ENCODE results near the gene WAPL. TPM values are rescaled to one million over a fixed set of nuclear protein-coding genes. Genes with fewer than 3 reads are reported as not detected.
"Not testable (repeated sequence)": the region's sequence is repeated elsewhere in the genome, so short reads cannot be mapped to it uniquely, and the experiment has no call there.

The WAPL gene
- polyA plus RNA-seq, 1 experiment: 24.5 TPM

DNA sequence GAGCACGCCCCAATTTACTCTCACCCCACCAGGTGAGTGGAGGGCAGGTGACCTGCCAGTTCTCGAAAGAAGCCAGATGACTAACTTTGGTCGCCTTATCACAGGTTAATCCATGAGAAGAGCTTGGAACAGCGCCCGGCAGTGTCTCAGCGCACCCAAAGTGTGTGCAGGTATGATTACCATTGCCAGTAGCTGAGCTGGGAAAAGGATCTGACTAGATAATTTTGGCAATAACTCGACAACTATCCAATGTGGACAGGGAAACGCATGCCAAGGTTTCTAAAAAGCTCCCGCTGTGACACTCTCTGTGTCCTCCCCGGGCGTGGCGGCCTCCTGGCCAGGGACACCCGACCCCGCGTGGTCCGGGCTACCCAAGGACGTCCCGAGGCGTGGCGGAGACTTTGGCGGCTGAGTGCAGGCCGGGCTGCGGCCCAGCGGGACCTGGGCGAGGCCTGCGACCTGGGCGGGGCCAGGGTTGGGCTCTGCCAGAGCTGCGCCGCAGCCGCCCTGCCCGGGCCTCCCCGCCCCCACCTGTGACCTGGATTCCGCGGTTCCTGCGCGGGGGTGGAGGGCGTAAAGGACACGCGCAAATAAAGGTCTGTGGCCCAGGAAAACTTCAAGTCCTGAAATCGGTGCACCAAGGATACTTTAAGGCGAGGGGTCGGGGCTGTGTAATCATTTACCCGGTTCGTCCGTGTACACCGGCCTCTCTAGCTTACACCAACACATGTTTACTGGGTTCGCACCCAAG lies 13.7 kb upstream of the WAPL start:
- ChIA-PET CTCF (no interaction called here), POLR2A (no interaction called here)
- no peak overlapping the region for H3K27ac ChIP-seq (ENCODE audit: low read depth, low read length)
- no peak for DNase-seq (ENCODE audit: low read depth, low spot score)
- H3K9me3 ChIP-seq (ENCODE audit: control insufficient read depth, insufficient read depth, low read length): peaks cover 6% of the 10 kb centered on the region; the same call in 1 of the 2 replicates
- H3K4me3 ChIP-seq (ENCODE audit: low read depth, low read length): peak overlapping the region; percentile 51
- H3K27me3 ChIP-seq (ENCODE audit: control insufficient read depth, insufficient read depth, low read length): peaks cover 4% of the 10 kb centered on the region
- TF ChIP-seq, protein P1, sequence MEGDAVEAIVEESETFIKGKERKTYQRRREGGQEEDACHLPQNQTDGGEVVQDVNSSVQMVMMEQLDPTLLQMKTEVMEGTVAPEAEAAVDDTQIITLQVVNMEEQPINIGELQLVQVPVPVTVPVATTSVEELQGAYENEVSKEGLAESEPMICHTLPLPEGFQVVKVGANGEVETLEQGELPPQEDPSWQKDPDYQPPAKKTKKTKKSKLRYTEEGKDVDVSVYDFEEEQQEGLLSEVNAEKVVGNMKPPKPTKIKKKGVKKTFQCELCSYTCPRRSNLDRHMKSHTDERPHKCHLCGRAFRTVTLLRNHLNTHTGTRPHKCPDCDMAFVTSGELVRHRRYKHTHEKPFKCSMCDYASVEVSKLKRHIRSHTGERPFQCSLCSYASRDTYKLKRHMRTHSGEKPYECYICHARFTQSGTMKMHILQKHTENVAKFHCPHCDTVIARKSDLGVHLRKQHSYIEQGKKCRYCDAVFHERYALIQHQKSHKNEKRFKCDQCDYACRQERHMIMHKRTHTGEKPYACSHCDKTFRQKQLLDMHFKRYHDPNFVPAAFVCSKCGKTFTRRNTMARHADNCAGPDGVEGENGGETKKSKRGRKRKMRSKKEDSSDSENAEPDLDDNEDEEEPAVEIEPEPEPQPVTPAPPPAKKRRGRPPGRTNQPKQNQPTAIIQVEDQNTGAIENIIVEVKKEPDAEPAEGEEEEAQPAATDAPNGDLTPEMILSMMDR (IDR thresholded peaks at IDR 0.05; ENCODE audit: low read depth, low read length): no peak

DNA sequence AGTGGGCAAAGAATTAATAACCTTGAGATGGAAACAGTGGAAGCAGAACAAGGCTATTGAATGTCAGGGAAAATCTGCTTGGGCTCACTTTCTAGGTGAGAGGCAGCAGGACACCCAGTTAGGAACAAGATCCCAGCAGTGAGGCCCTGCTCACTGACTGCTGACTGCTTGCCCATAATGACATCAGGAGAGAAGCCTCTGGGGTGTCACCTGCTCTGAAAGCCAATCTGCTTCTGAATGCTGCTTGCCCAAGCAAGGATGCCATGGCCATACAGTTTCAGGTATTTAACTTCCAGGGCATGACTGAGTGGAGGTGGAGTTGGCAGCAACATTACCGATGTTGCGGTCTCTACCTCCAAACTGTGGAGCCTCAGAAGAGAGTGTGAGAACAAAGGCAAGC lies 11.7 kb upstream of the WAPL start:
- TF ChIP-seq, protein P1 (IDR thresholded peaks at IDR 0.05; ENCODE audit: low read depth, low read length): no peak
- Histone ChIP-seq H3K9me3 (ENCODE audit: control insufficient read depth, insufficient read depth, low read length) (peaks cover 6% of the 10 kb centered on the region; the same call in 1 of the 2 replicates), H3K27me3 (ENCODE audit: control insufficient read depth, insufficient read depth, low read length) (peaks cover 4% of the 10 kb centered on the region), H3K27ac (ENCODE audit: low read depth, low read length) (no peak overlapping the region), H3K4me3 (ENCODE audit: low read depth, low read length) (no peak overlapping the region)
- ChIA-PET POLR2A (no interaction called here), CTCF (no interaction called here)
- no peak for DNase-seq (ENCODE audit: low read depth, low spot score)

DNA sequence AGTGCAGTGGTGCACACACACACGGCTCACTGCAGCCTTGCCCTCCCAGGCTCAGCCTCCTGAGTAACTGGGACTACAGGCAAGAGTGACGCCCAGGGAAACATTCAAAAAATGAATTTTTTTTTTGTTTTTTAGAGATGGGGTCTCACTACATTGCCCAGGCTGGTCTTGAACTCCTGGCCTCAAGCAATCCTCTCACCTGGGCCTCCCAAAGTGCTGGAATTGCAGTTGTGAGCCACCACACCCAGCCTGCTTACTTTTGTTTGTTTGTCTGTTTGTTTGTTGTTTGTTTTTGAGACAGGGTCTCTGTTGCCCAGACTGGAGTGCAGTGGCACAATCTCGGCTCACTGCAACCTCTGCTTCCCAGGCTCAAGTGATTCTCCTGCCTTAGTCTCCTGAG lies 7.1 kb upstream of the WAPL start:
- H3K27me3 ChIP-seq (ENCODE audit: control insufficient read depth, insufficient read depth, low read length); H3K27ac ChIP-seq (ENCODE audit: low read depth, low read length); H3K4me3 ChIP-seq (ENCODE audit: low read depth, low read length); H3K9me3 ChIP-seq (ENCODE audit: control insufficient read depth, insufficient read depth, low read length); POLR2A ChIA-PET; DNase-seq (ENCODE audit: low read depth, low spot score): not testable (repeated sequence)
- CTCF ChIA-PET: interaction anchor here (0.8 to 1.5 kb wide), 5 partner anchors 56 to 156 kb away, joined by 3 to 6 read pairs (median 4); no protein-coding TSS in a partner anchor

DNA sequence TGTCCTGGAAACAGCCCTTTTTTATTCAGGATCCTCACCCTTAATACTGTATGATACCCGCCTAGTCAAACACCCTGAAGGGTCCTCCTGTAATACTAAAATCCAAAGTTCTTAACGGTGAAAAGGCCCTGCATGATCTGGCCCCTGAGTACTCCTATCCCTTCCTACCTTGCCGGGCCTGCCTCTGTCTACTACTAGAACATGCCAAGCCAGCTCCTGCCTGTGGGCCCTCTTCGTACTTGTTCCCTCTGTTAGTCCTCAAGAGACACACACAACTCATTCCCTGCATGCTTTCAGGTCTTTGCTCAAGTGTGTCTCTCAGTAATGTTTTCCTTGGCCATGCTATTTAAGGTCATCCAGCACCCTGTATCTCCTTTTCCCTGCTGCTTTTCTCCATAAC lies 5.0 kb upstream of the WAPL start:
- no peak overlapping the region for H3K27ac ChIP-seq (ENCODE audit: low read depth, low read length)
- H3K4me3 ChIP-seq (ENCODE audit: low read depth, low read length): no peak overlapping the region
- ChIA-PET CTCF (no interaction called here), POLR2A (no interaction called here)
- H3K27me3 ChIP-seq (ENCODE audit: control insufficient read depth, insufficient read depth, low read length): no peaks in the 10 kb centered on the region
- H3K9me3 ChIP-seq (ENCODE audit: control insufficient read depth, insufficient read depth, low read length): no peaks in the 10 kb centered on the region
- TF ChIP-seq, protein P1 (IDR thresholded peaks at IDR 0.05; ENCODE audit: low read depth, low read length): no peak
- no peak for DNase-seq (ENCODE audit: low read depth, low spot score)

DNA sequence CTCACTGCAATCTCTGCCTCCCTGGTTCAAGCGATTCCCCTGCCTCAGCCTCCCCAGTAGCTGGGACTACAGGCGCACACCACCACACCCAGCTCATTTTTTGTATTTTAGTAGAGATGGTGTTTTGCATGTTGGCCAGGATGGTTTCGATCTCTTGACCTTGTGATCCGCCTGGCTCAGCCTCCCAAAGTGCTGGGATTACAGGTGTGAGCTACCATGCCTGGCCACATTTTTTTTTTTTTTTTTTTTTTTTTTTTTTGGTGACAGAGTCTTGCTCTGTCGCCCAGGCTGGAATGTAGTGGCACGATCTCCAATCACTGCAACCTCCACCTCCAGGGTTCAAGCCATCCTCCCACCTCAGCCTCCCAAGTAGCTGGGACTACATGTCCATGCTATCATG lies 4.1 kb upstream of the WAPL start:
- H3K4me3 ChIP-seq (ENCODE audit: low read depth, low read length); H3K27me3 ChIP-seq (ENCODE audit: control insufficient read depth, insufficient read depth, low read length); CTCF ChIA-PET; DNase-seq (ENCODE audit: low read depth, low spot score); H3K27ac ChIP-seq (ENCODE audit: low read depth, low read length); H3K9me3 ChIP-seq (ENCODE audit: control insufficient read depth, insufficient read depth, low read length); POLR2A ChIA-PET: not testable (repeated sequence)

DNA sequence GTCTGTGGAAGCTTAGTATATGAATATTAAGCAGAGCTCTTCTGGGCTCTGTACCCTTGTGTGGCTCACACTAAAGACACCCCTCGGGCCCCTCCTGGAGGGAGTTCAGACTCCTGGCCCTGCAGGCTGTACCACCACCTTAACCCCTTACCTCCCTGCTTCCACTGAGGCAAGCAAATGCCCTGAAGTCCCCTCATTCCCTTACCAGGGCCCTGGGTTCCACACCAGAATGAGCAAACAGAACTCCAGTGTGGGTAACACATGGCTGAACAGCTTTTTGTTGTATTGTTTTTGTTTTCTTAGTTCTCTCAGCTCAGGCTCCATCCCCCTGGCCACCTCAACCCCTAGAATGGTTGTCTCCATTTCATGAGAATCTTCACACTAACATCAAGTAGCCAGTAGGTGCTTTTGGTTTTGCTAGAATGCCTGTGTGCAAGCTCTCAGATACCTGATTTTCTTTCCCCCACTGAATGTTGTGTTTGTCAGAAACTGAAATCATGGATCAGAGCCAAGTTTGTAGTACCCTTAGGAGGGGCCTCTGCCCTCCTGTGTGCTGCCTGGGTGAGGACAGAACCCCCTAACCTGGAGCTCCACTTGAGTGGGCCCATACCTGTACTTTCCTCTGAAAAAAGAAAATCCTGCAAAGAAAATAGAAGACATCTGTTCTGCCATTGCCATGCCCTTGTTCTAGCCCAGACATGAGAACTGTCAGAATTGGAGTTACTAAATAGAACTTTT lies 2.8 kb upstream of the WAPL start:
- CTCF ChIA-PET: interaction anchor here (1.2 kb wide), 1 partner anchor 126 kb away, joined by 4 read pairs; no protein-coding TSS in a partner anchor

More for the DNA sequence above, 2.8 kb upstream of the WAPL start:
- POLR2A ChIA-PET: no interaction called here
- TF ChIP-seq, protein P1 (IDR thresholded peaks at IDR 0.05; ENCODE audit: low read depth, low read length): no peak
- no peak overlapping the region for H3K27ac ChIP-seq (ENCODE audit: low read depth, low read length)
- no peak overlapping the region for H3K4me3 ChIP-seq (ENCODE audit: low read depth, low read length)
- no peak for DNase-seq (ENCODE audit: low read depth, low spot score)
- no peaks in the 10 kb centered on the region for H3K27me3 ChIP-seq (ENCODE audit: control insufficient read depth, insufficient read depth, low read length)
- H3K9me3 ChIP-seq (ENCODE audit: control insufficient read depth, insufficient read depth, low read length): no peaks in the 10 kb centered on the region

Measured in AG04450 (cell line).